Measurements from ENCODE around the gene GPAT3. TPM values are rescaled to one million over a fixed set of nuclear protein-coding genes. Genes with fewer than 3 reads are reported as not detected.

Gene GPAT3
- total RNA-seq, 1 donor from 2014 or later: not detected

DNA sequence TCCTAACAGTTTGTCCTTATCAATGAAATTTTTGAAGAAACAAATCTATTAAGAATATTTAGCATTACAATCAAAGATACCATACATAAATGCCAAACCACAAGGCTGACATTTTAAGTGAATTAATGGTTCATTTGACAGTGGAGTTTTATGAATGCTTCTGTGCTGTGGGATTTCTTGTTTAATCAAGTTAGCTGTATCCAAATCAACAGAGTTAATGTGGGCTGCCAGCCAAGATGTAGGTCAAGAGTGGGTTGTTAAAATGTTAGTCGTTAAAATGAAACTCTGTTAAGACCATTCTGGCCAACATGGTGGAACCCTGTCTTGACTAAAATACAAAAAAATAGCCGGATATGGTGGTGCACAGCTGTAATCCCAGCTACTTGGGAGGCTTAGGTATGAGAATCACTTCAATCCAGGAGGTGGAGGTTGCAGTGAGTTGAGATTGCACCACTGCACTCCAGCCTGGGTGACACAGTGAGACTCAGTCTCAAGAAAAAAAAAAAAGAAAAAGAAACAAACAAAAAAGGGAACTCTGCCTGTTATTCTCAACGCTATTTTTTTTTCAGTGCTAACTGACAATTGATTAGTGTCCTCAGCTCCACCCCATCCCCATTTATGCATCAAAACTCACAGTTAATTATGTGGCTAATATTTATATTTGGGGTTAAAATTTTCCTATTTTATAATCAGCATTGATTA lies 20.2 kb downstream of the GPAT3 start:
- Mint-ChIP-seq H3K27me3 (ENCODE audit: unreplicated experiment) (peaks cover 16% of the 10 kb centered on the region), H3K27ac (ENCODE audit: unreplicated experiment) (no peak overlapping the region), H3K36me3 (ENCODE audit: unreplicated experiment) (no peaks in the 10 kb centered on the region), H3K4me1 (ENCODE audit: unreplicated experiment) (peaks cover 2% of the 10 kb centered on the region), H3K4me3 (ENCODE audit: unreplicated experiment) (no peak overlapping the region), H3K9me3 (ENCODE audit: unreplicated experiment) (no peaks in the 10 kb centered on the region)
- DNase-seq (ENCODE audit: extremely low spot score, unreplicated experiment): no peak
- no peak for TF ChIP-seq CTCF (IDR thresholded peaks at IDR 0.05)

GRCh38 chr4:83556816-83557215 lies 20.9 kb downstream of the GPAT3 start:
- H3K27ac Mint-ChIP-seq (ENCODE audit: unreplicated experiment): no peak overlapping the region
- H3K36me3 Mint-ChIP-seq (ENCODE audit: unreplicated experiment): no peaks in the 10 kb centered on the region
- H3K4me3 Mint-ChIP-seq (ENCODE audit: unreplicated experiment): no peak overlapping the region
- H3K9me3 Mint-ChIP-seq (ENCODE audit: unreplicated experiment): no peaks in the 10 kb centered on the region
- H3K27me3 Mint-ChIP-seq (ENCODE audit: unreplicated experiment): peaks cover 16% of the 10 kb centered on the region
- DNase-seq (ENCODE audit: extremely low spot score, unreplicated experiment): no peak
- H3K4me1 Mint-ChIP-seq (ENCODE audit: unreplicated experiment): peaks cover 2% of the 10 kb centered on the region
- no peak for TF ChIP-seq CTCF (IDR thresholded peaks at IDR 0.05)

DNA sequence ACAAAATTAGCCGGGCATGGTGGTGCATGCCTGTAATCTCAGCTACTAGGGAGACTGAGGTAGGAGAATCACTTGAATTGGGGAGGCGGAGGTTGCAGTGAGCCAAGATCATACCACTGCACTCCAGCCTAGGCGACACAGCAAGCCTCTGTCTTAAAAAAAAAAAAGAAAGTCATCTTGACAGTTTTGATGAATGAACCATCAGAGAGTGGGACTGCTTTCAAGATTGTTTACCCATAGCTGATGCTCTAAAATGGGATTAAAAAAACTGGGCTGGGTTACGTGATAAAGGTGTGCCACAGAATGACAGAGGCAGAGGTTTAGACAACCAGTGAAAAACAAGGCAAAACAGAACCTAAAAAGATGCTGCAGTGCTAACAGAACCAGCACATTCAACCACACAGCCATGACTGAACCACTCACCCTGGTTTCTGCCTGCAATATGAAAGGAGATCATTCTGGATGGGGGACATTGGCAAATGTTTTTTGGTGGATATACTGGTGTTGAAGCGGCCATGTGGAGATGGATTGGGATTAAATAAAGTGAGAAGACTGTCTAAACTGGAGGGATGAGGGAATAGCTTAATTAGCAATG lies 22.2 kb downstream of the GPAT3 start:
- Mint-ChIP-seq H3K36me3 (ENCODE audit: unreplicated experiment) (no peaks in the 10 kb centered on the region), H3K4me3 (ENCODE audit: unreplicated experiment) (no peak overlapping the region), H3K27ac (ENCODE audit: unreplicated experiment) (no peak overlapping the region), H3K9me3 (ENCODE audit: unreplicated experiment) (no peaks in the 10 kb centered on the region), H3K27me3 (ENCODE audit: unreplicated experiment) (peaks cover 20% of the 10 kb centered on the region), H3K4me1 (ENCODE audit: unreplicated experiment) (no peaks in the 10 kb centered on the region)
- DNase-seq (ENCODE audit: extremely low spot score, unreplicated experiment): no peak
- no peak for TF ChIP-seq CTCF (IDR thresholded peaks at IDR 0.05)

DNA sequence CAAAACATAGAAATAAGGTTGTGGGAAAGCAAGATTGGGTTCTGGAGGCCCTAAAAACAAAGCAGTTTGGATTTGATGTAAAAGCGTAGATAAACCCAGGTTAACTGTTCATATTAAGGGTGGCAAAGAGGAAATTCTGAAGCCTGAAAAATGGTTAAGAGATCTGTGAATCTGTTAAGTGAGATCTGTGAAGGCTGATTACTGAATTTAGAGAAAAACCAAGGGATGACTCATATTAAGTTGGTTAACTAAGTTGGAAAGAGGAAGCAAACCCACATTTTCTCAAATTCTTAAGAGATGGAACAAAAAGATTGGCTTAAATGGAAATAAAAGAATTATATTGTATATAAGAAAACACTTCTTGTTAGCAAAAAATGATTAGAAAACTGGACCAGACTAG lies 22.8 kb downstream of the GPAT3 start:
- DNase-seq (ENCODE audit: extremely low spot score, unreplicated experiment): no peak

More for the DNA sequence above, 22.8 kb downstream of the GPAT3 start:
- no peaks in the 10 kb centered on the region for H3K36me3 Mint-ChIP-seq (ENCODE audit: unreplicated experiment)
- no peaks in the 10 kb centered on the region for H3K4me1 Mint-ChIP-seq (ENCODE audit: unreplicated experiment)
- no peak overlapping the region for H3K4me3 Mint-ChIP-seq (ENCODE audit: unreplicated experiment)
- no peaks in the 10 kb centered on the region for H3K9me3 Mint-ChIP-seq (ENCODE audit: unreplicated experiment)
- H3K27ac Mint-ChIP-seq (ENCODE audit: unreplicated experiment): no peak overlapping the region
- H3K27me3 Mint-ChIP-seq (ENCODE audit: unreplicated experiment): peaks cover 20% of the 10 kb centered on the region
- TF ChIP-seq CTCF (IDR thresholded peaks at IDR 0.05): no peak

All from osteocyte (in vitro differentiated cells).